Small intestine (tissue), 7 donors: ENCODE results near the gene RNASE7. TPM values are rescaled to one million over a fixed set of nuclear protein-coding genes. Genes with fewer than 3 reads are reported as not detected.

Experiments used
- DNase-seq, 2 donors: peaks; one replicate each; pipeline versions ENCODE4 v3.0.0 to v3.0.0-alpha.2; 2013
- FAIRE-seq: peaks from 2 replicates; lab custom pipeline; 2012; peaks lifted over from hg19 to GRCh38; lab: Jason Lieb, UNC
- H3K27ac ChIP-seq, 3 donors: one replicate each; pipeline ENCODE4 v1.5.1; 2013; ENCODE audit warnings: low read length in 2 of 3, mild to moderate bottlenecking in 2 of 3, control low read depth in 1 of 3, inconsistent platforms in 1 of 3, low read depth in 1 of 3, moderate library complexity in 1 of 3
- H3K27me3 ChIP-seq, 3 donors: one replicate each; pipeline ENCODE4 v1.6.1; 2013; ENCODE audit warnings: low read length in 3 of 3, inconsistent platforms in 1 of 3; ENCODE audit not compliant: control insufficient read depth in 3 of 3, insufficient read depth in 3 of 3
- H3K36me3 ChIP-seq, 3 donors: one replicate each; pipeline ENCODE4 v1.6.1; 2013; ENCODE audit warnings: low read length in 3 of 3, inconsistent platforms in 1 of 3, low read depth in 1 of 3, mild to moderate bottlenecking in 1 of 3, moderate library complexity in 1 of 3; ENCODE audit not compliant: control insufficient read depth in 3 of 3, insufficient read depth in 2 of 3
- H3K4me1 ChIP-seq, 3 donors: one replicate each; pipeline ENCODE4 v1.6.1; 2013; ENCODE audit warnings: low read length in 2 of 3, inconsistent platforms in 1 of 3, low read depth in 1 of 3, mild to moderate bottlenecking in 1 of 3, moderate library complexity in 1 of 3; ENCODE audit not compliant: control insufficient read depth in 3 of 3, insufficient read depth in 2 of 3
- H3K4me3 ChIP-seq, 3 donors: one replicate each; pipeline ENCODE4 v1.5.1; 2013; ENCODE audit warnings: low read length in 3 of 3, control low read depth in 1 of 3, inconsistent platforms in 1 of 3, low read depth in 1 of 3, mild to moderate bottlenecking in 1 of 3, moderate library complexity in 1 of 3
- H3K9me3 ChIP-seq, 2 donors: one replicate each; pipeline ENCODE4 v1.6.1; 2013; ENCODE audit warnings: low read depth in 1 of 2, low read length in 1 of 2; ENCODE audit not compliant: control insufficient read depth in 2 of 2, insufficient read depth in 1 of 2
- WGBS, 3 donors: extraction: QIAGEN DNeasy Blood & Tissue Kit; methylation state at CpG; one replicate each; pipeline ENCODE4 v1.1.7; 2013; 5-methylcytosine and 5-hydroxymethylcytosine counted together
- polyA plus RNA-seq, 4 donors: library from polyadenylated mRNA; stranded (reverse) in 3 of 4; unstranded in 1 of 4; fragments of 200-250 nt in 3 of 4; fragments of 120-200 nt in 1 of 4; gene quantifications; one replicate each; pipeline versions ENCODE4 v1.2.1 to v1.2.3, GENCODE V29; 2013
- donor health status: healthy with polysubstance abuse.
- donor health status: control.
- donor health status: control.
- donor health status: Bipolar disorder and iron deficiency.
- donor health status: healthy.

The RNASE7 gene
- polyA plus RNA-seq, 4 donors: 0.04 TPM; not detected in 3

DNA sequence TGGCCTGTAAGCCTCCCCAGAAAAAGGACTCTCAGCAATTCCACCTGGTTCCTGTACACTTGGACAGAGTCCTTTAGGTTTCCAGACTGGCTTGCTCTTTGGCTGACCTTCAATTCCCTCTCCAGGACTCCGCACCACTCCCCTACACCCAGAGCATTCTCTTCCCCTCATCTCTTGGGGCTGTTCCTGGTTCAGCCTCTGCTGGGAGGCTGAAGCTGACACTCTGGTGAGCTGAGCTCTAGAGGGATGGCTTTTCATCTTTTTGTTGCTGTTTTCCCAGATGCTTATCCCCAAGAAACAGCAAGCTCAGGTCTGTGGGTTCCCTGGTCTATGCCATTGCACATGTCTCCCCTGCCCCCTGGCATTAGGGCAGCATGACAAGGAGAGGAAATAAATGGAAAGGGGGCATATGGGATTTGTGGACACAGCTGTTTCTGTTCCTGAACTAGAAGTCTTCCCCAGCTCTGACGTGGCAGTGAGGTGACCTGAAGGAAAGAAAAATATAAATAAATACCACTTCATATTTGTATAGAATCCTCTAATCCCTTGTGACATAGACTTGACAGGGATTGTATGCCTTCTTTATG lies 1.3 kb downstream of the RNASE7 start:
- H3K27ac ChIP-seq: no peak overlapping the region
- FAIRE-seq: no peak
- WGBS, 3 donors: 29 to 60% (median 44%) methylated on average over 2 of the region's 2 CpGs
- H3K36me3 ChIP-seq: no peaks in the 10 kb centered on the region
- no peak for DNase-seq
- H3K27me3 ChIP-seq: no peaks in the 10 kb centered on the region
- no peaks in the 10 kb centered on the region for H3K9me3 ChIP-seq
- H3K4me3 ChIP-seq: no peak overlapping the region
- peaks cover 0 to 23% (median 5%) of the 10 kb centered on the region in 3 donors for H3K4me1 ChIP-seq

DNA sequence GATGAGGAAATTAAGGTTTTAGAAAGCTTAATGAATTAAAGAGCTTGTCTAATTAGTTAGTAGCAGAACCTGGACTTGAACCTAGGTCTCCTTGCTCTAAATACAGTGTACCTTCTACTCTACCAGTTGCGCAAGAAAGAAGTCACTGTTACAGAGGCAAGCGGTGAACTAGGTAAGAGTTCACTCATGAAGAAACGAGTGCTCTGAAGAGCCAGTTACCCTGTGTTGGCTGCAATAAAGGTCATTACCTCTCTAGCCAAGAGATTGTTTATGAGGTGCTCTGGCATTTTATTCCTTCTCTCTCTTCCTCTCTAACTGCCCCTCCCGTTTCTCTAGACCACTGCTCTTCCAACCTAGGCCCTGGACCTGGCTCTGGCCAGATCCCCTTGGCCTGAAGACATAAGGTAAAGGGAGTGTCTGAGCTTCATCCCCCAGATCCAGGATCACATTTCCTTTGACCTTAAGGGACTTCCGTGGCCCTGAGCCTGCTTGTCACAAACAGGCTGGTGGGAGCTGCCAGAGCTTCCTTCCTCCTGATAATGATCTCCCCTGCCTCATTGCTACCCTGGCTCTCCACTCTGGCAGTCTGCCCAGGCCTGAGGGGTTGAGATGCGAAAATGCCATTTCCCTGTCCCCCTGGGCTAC lies 1.9 kb downstream of the RNASE7 start:
- H3K4me1 ChIP-seq: peaks cover 0 to 17% (median 5%) of the 10 kb centered on the region in 3 donors
- DNase-seq (peak; percentile 40 to 74), FAIRE-seq (no peak)
- peak overlapping the region in 1 of 3 donors; percentile 23 for H3K27ac ChIP-seq
- no peaks in the 10 kb centered on the region for H3K9me3 ChIP-seq
- no peak overlapping the region for H3K4me3 ChIP-seq
- 32 to 38% (median 33%) methylated on average over 6 of the region's 6 CpGs for WGBS, 3 donors
- no peaks in the 10 kb centered on the region for H3K27me3 ChIP-seq
- H3K36me3 ChIP-seq: no peaks in the 10 kb centered on the region

DNA sequence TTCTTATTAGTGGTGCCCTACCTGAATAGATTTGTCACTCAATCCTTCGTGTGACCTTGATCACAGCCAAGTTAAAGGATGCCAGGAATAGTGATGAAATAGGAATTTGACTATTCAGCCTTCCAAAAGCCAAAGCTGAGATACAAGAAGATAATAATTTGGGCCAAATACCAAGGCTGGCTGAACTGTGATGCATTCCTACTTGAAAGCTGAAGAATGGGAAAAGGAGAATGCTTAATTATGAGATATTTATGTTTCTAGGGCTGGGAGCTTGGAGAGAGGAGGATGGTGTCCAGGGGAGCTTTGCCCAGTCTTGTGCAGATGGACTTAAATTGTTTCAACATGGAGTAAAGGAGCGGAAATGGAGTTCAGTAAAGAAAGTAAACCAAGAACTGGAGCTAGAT lies 5.2 kb downstream of the RNASE7 start:
- Histone ChIP-seq H3K4me3 (no peak overlapping the region), H3K4me1 (peaks cover 0 to 8% (median 5%) of the 10 kb centered on the region in 3 donors), H3K36me3 (no peaks in the 10 kb centered on the region), H3K27ac (no peak overlapping the region), H3K9me3 (no peaks in the 10 kb centered on the region), H3K27me3 (no peaks in the 10 kb centered on the region)
- FAIRE-seq (no peak), DNase-seq (no peak)
- WGBS, 3 donors: 55 to 93% (median 82%) methylated on average over 2 of the region's 2 CpGs

- H3K9me3 ChIP-seq: no peaks in the 10 kb centered on the region
- H3K4me3 ChIP-seq: no peak overlapping the region
- no peaks in the 10 kb centered on the region for H3K36me3 ChIP-seq
- no peaks in the 10 kb centered on the region for H3K27me3 ChIP-seq
- peaks cover 0 to 7% (median under 1%) of the 10 kb centered on the region in 3 donors for H3K4me1 ChIP-seq
- no peak for FAIRE-seq
- H3K27ac ChIP-seq: no peak overlapping the region
- 26 to 61% (median 50%) methylated on average over 2 of the region's 2 CpGs for WGBS, 3 donors
- DNase-seq: no peak
Observed at GRCh38 chr14:21048638-21049037, 6.5 kb downstream of the RNASE7 start.

DNA sequence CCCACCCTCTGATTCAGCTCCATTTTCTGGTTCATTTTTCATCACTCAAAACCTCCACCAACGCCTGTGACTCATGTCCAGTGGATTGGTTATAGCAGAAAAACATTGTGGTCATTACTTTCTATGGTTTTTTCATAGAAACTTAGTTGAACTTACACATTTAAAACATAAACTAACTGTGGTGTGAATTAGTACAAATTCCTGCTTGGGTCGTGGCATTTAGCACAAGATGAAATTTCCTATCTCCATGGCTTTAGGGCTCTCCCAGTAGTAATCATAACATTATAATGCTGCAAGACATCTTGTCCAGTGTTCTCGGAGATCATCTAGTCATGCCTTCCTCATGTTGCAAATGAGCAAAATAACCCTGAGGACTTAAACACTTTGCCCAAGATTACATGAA lies 7.1 kb downstream of the RNASE7 start:
- no peak for FAIRE-seq
- no peak overlapping the region for H3K27ac ChIP-seq
- 75 to 84% (median 76%) methylated on average over 3 of the region's 3 CpGs for WGBS, 3 donors

GRCh38 chr14:21050597-21050996 lies 8.4 kb downstream of the RNASE7 start:
- DNase-seq: no peak
- no peak overlapping the region for H3K4me3 ChIP-seq
- H3K27me3 ChIP-seq: no peaks in the 10 kb centered on the region
- no peaks in the 10 kb centered on the region for H3K36me3 ChIP-seq
- H3K9me3 ChIP-seq: no peaks in the 10 kb centered on the region
- FAIRE-seq: no peak
- peaks cover 0 to 10% (median 0%) of the 10 kb centered on the region in 3 donors for H3K4me1 ChIP-seq
- H3K27ac ChIP-seq: no peak overlapping the region
- WGBS, 3 donors: 71 to 82% (median 75%) methylated on average over 3 of the region's 3 CpGs

More for the DNA sequence above, 7.1 kb downstream of the RNASE7 start:
- H3K9me3 ChIP-seq: no peaks in the 10 kb centered on the region
- no peak overlapping the region for H3K4me3 ChIP-seq
- DNase-seq: no peak
- H3K27me3 ChIP-seq: no peaks in the 10 kb centered on the region
- H3K36me3 ChIP-seq: no peaks in the 10 kb centered on the region
- H3K4me1 ChIP-seq: peaks cover 0 to 9% (median 0%) of the 10 kb centered on the region in 3 donors

GRCh38 chr14:21053184-21054122 lies 11.3 kb downstream of the RNASE7 start:
- FAIRE-seq (no peak), DNase-seq (no peak)
- Histone ChIP-seq H3K4me3 (no peak overlapping the region), H3K4me1 (peaks cover 0 to 15% (median 0%) of the 10 kb centered on the region in 3 donors), H3K36me3 (no peaks in the 10 kb centered on the region), H3K9me3 (no peaks in the 10 kb centered on the region), H3K27me3 (no peaks in the 10 kb centered on the region), H3K27ac (peak overlapping the region in 1 of 3 donors; percentile 34)
- 74 to 86% (median 77%) methylated on average over 20 of the region's 20 CpGs for WGBS, 3 donors

- Histone ChIP-seq H3K27me3 (no peaks in the 10 kb centered on the region), H3K36me3 (no peaks in the 10 kb centered on the region), H3K9me3 (no peaks in the 10 kb centered on the region), H3K27ac (peak overlapping the region in 1 of 3 donors; percentile 34), H3K4me1 (peaks cover 0 to 15% (median 0%) of the 10 kb centered on the region in 3 donors), H3K4me3 (no peak overlapping the region)
- WGBS, 3 donors: 19 to 60% (median 32%) methylated on average over 3 of the region's 3 CpGs
- DNase-seq: peak; percentile 54 to 68
- no peak for FAIRE-seq
Observed at GRCh38 chr14:21054123-21054767, 12.1 kb downstream of the RNASE7 start.
